K562 (cell line): ENCODE data around the gene TMEM200B. TPM values are rescaled to one million over a fixed set of nuclear protein-coding genes. Genes with fewer than 3 reads are reported as not detected.
A peak's percentile ranks its signal among the peaks of the same experiment; 100 is the strongest.

Experiments
- ATAC-seq: fragments of 200-7000 bp; cut with Tn5 transposase; 3 replicates; pipeline ENCODE4 v1.9.1; 2020; ENCODE audit warnings: moderate library complexity
- BruUV-seq: library from RNA; stranded (reverse); fragments of 400-500 nt; replicated peaks from 2 replicates; lab custom pipeline; 2021; lab: Mats Ljungman, UMichigan
- CTCF ChIA-PET: fragments of 300-600 bp; formaldehyde crosslinking; extraction: SDS; loops from one replicate; lab custom pipeline; 2021; ENCODE audit warnings: low intra/inter-chr PET ratio; lab: Yijun Ruan, JAX
- POLR2A ChIA-PET: fragments of 300-600, 350-650 bp; sonication (Branson Sonifier 250); formaldehyde crosslinking; extraction: SDS; loops from one replicate; lab custom pipeline; 2021; ENCODE audit warnings: antibody characterized with exemption, inconsistent platforms; lab: Yijun Ruan, JAX
- DNase-seq, 4 experiments: peaks; one replicate each; pipeline versions ENCODE4 v3.0.0 to v3.0.0-alpha.2; 2011 to 2018; ENCODE audit warnings: low spot score in 3 of 4, mixed read lengths in 3 of 4; ENCODE audit errors: extremely low read depth in 1 of 4
- FAIRE-seq: peaks from 2 replicates; lab custom pipeline; 2011; peaks lifted over from hg19 to GRCh38; lab: Jason Lieb, UNC
- H2AFZ ChIP-seq: 2 replicates; pipeline ENCODE4 v1.6.0; 2011; ENCODE audit warnings: low read depth, low read length, control low read depth, inconsistent platforms
- H3K27ac ChIP-seq: fragments of 200-600 bp; 3 replicates; pipeline ENCODE4 v1.8.0; 2011; ENCODE audit warnings: low read depth, mild to moderate bottlenecking, control low read depth, inconsistent platforms, low read length, moderate library complexity, mixed read lengths; ENCODE audit errors: extremely low read depth
- H3K27me3 ChIP-seq, 2 experiments: fragments of 300-600 bp in 1 of 2; 2 replicates in 1 of 2; 3 replicates in 1 of 2; pipeline versions ENCODE4 v1.6.0 to v1.8.0; 2011; ENCODE audit warnings: inconsistent platforms in 2 of 2, low read length in 2 of 2, mild to moderate bottlenecking in 1 of 2, mixed read lengths in 1 of 2, moderate library complexity in 1 of 2; ENCODE audit not compliant: control insufficient read depth in 2 of 2, insufficient read depth in 2 of 2
- H3K36me3 ChIP-seq: fragments of 300-600 bp; 3 replicates; pipeline ENCODE4 v1.8.0; 2011; ENCODE audit warnings: mild to moderate bottlenecking, low read length, inconsistent platforms; ENCODE audit not compliant: control insufficient read depth, insufficient read depth
- H3K4me1 ChIP-seq, 2 experiments: fragments of 200-600 bp in 1 of 2; replicated peaks in 1 of 2; 2 replicates in 1 of 2; 3 replicates in 1 of 2; pipeline versions ENCODE4 v1.5.1 to v1.8.0; 2011; ENCODE audit warnings: inconsistent platforms in 2 of 2, low read length in 2 of 2, mild to moderate bottlenecking in 1 of 2, mixed read lengths in 1 of 2, moderate library complexity in 1 of 2; ENCODE audit not compliant: control insufficient read depth in 2 of 2, insufficient read depth in 2 of 2
- H3K4me2 ChIP-seq: 2 replicates; pipeline ENCODE4 v1.6.1; 2011; ENCODE audit warnings: low read length, control low read depth, inconsistent platforms, mixed read lengths; ENCODE audit not compliant: insufficient read depth
- H3K4me3 ChIP-seq: fragments of 200-600 bp; sonication (generic), shearing (Covaris generic); 2 replicates; pipeline ENCODE4 v1.5.1; 2016; ENCODE audit warnings: control low read depth, inconsistent platforms
- H3K79me2 ChIP-seq: fragments of 200-600 bp; 3 replicates; pipeline ENCODE4 v1.8.0; 2011; ENCODE audit warnings: low read length, inconsistent platforms; ENCODE audit not compliant: control insufficient read depth, insufficient read depth
- H3K9ac ChIP-seq, 2 experiments: 2 replicates each; pipeline versions ENCODE4 v1.6.0 to v1.6.1; 2011; ENCODE audit warnings: low read depth in 2 of 2, low read length in 2 of 2, control low read depth in 1 of 2, inconsistent platforms in 1 of 2, mild to moderate bottlenecking in 1 of 2, mixed read lengths in 1 of 2; ENCODE audit not compliant: insufficient read depth in 1 of 2
- H3K9me1 ChIP-seq: one replicate; pipeline ENCODE4 v1.6.0; 2011; ENCODE audit warnings: inconsistent platforms, mild to moderate bottlenecking, low read length, moderate library complexity; ENCODE audit not compliant: control insufficient read depth, insufficient read depth
- H3K9me3 ChIP-seq: replicated peaks from 2 replicates; pipeline ENCODE4 v1.5.1; 2011; ENCODE audit warnings: low read depth, low read length, inconsistent platforms; ENCODE audit not compliant: control insufficient read depth, insufficient read depth
- H4K20me1 ChIP-seq: replicated peaks from 2 replicates; pipeline ENCODE4 v1.6.1; 2011; ENCODE audit warnings: low read length, inconsistent platforms, mixed read lengths; ENCODE audit not compliant: control insufficient read depth, insufficient read depth
- CTBP1 ChIP-seq: fragments of 450-650 bp; IDR thresholded peaks from 2 replicates; pipeline ENCODE4 v1.6.1; 2016; ENCODE audit warnings: borderline replicate concordance
- POLR2A ChIP-seq: fragments of 450-650 bp; conservative IDR thresholded peaks from 2 replicates; pipeline ENCODE4 v1.6.1; 2016
- POLR2G ChIP-seq: fragments of 200-400 bp; formaldehyde crosslinking; IDR thresholded peaks from 2 replicates; pipeline ENCODE4 v1.6.1; 2017; ENCODE audit warnings: low read depth, mild to moderate bottlenecking, antibody characterized with exemption, low read length, moderate library complexity
- SUPT5H ChIP-seq: fragments of 450-650 bp; IDR thresholded peaks from 2 replicates; pipeline ENCODE4 v1.6.1; 2016
- WGBS: fragments of 100-300 bp; shearing (Covaris generic); methylation state at CpG from one replicate; pipeline ENCODE4 v1.1.6; 2016; ENCODE audit warnings: low coverage, mixed read lengths; ENCODE audit not compliant: insufficient coverage; ENCODE audit errors: missing lambda C conversion rate; 5-methylcytosine and 5-hydroxymethylcytosine counted together
- in situ Hi-C: fragments of 300-500 bp; cut with MboI; formaldehyde crosslinking; loops from 4 replicates; pipeline ENCODE4 v1.15.0; 2018; ENCODE audit warnings: inconsistent platforms, mixed read lengths
- intact Hi-C: fragments of 100-400 bp; cut with micrococcal nuclease; formaldehyde crosslinking; loops from 2 replicates; pipeline ENCODE4 v1.14.2; 2022
- polyA plus RNA-seq, 8 experiments: library from polyadenylated mRNA; depleted of rRNA in 4 of 8; stranded (reverse) in 5 of 8; unstranded in 3 of 8; fragments of >200 nt; fragmentation: Nextera tagmentation in 2 of 8; fragmentation: Illumina TruSeq in 1 of 8; extraction: Ambion mirVana in 2 of 8; extraction: Trizol in 1 of 8; gene quantifications; 2 replicates each; pipeline versions ENCODE4 v1.2.1 to v1.2.3, GENCODE V29; 2011 to 2014; ENCODE audit warnings: inconsistent platforms in 1 of 8, missing spikeins in 1 of 8
- total RNA-seq, 7 experiments: library from RNA; depleted of rRNA in 6 of 7; stranded (reverse); fragments of >200 nt in 6 of 7; fragmentation: Illumina TruSeq in 2 of 7; extraction: Trizol in 2 of 7; gene quantifications; 2 replicates each; pipeline versions ENCODE4 v1.2.1 to v1.2.3, GENCODE V29; 2011 to 2021; ENCODE audit warnings: low replicate concordance in 1 of 7
- TF ChIP-seq, protein P1 (sequence below): fragments of 450-650 bp; conservative IDR thresholded peaks from 2 replicates; pipeline ENCODE4 v1.6.1; 2016; ENCODE audit warnings: missing genetic modification characterization, low read depth, mild to moderate bottlenecking, control low read depth, missing compliant biosample characterization

The TMEM200B gene
- total and polyA plus RNA-seq, 9 of the 15 experiments (the other 6 are each of a cell fraction or from before 2014, with no cell fraction given) = 0.04 to 0.35 (median 0.10) TPM; not detected in 1

DNA sequence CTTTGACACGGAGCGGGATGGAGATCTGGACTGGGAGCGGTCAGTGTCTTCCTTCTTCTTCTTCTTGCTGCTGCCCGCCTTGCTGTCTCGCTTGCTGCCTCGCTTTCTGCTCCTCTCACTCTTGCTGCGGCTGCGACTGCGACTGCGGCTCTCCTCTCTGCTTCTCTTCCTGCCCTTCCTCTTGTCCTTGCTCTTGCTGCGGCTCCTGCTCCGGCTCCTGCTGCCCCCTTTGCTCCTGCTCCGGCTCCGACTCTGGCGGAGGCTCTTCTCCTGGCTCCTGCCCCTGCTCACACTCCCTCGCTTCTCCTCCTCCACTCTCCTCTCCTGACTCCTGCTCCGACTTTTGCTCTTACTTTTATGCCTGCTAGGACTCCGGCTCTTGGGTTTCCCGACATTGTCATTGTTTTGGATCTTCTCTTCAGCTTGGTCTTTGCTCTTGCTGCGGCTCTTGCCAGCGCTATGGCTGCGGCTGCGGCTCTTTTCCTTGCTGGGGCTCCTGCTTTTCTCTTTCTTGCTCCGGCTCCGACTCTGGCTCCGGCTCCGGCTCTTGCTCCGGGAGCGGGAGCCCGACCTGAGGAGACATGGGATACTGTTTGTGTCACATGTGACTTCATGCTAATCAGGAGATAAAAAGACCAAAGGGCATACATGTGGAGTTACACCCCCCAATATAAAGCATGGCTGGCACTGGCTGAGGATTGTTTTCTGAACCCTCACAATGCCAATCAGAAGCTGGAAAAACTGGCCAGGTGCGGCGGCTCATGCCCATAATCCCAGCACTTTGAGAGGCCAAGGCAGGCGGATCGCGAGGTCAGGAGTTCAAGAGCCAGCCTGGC lies 25.2 kb upstream of the TMEM200B start:
- Histone ChIP-seq H3K9me3 (no peaks in the 10 kb centered on the region), H3K4me1 (peaks cover 2 to 4% of the 10 kb centered on the region in 2 experiments; a peak in 3 of 5 replicates), H3K36me3 (peaks cover 83% of the 10 kb centered on the region), H2AFZ (no peak overlapping the region), H3K9ac (no peak overlapping the region), H3K4me2 (no peak overlapping the region), H3K79me2 (peaks cover 25% of the 10 kb centered on the region; the same call in 2 of the 3 replicates), H3K27me3 (no peaks in the 10 kb centered on the region), H3K9me1 (no peaks in the 10 kb centered on the region), H3K27ac (no peak overlapping the region), H3K4me3 (no peak overlapping the region), H4K20me1 (no peaks in the 10 kb centered on the region)
- DNase-seq (no peak), ATAC-seq (no peak), FAIRE-seq (no peak)
- no TSS peak for BruUV-seq
- POLR2A ChIA-PET = interaction anchor here (1.0 kb wide), 2 partner anchors 18 to 33 kb away, joined by 3 read pairs; no protein-coding TSS in a partner anchor
- intact Hi-C loops (no loop called here), in situ Hi-C loops (no loop called here)
- TF ChIP-seq CTBP1 (no peak), POLR2G (peak; percentile 53; the same call in 1 of the 2 replicates), SUPT5H (peak; percentile 50), POLR2A (peak; percentile 45; the same call in 1 of the 2 replicates)
- TF ChIP-seq, protein P1, sequence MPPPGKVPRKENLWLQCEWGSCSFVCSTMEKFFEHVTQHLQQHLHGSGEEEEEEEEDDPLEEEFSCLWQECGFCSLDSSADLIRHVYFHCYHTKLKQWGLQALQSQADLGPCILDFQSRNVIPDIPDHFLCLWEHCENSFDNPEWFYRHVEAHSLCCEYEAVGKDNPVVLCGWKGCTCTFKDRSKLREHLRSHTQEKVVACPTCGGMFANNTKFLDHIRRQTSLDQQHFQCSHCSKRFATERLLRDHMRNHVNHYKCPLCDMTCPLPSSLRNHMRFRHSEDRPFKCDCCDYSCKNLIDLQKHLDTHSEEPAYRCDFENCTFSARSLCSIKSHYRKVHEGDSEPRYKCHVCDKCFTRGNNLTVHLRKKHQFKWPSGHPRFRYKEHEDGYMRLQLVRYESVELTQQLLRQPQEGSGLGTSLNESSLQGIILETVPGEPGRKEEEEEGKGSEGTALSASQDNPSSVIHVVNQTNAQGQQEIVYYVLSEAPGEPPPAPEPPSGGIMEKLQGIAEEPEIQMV (tag) = no peak
- CTCF ChIA-PET = no interaction called here
- WGBS = 95% methylated on average over 32 of the region's 35 CpGs
